Lung (tissue), 12 donors: ENCODE results near the gene TBK1. TPM values are rescaled to one million over a fixed set of nuclear protein-coding genes. Genes with fewer than 3 reads are reported as not detected.

Source experiments
- ATAC-seq: fragments of 200-7000 bp; cut with Tn5 transposase; one replicate; pipeline ENCODE4 v1.9.1; 2020; ENCODE audit warnings: moderate number of reproducible peaks; ENCODE audit not compliant: insufficient read depth, low FRiP score
- DNase-seq, 3 donors: peaks; one replicate each; pipeline ENCODE4 v3.0.0-alpha.2; 2013 to 2017
- H3K27ac ChIP-seq, 2 donors: one replicate each; pipeline ENCODE4 v1.5.1; 2013; ENCODE audit warnings: mild to moderate bottlenecking in 2 of 2, moderate library complexity in 2 of 2, control low read depth in 1 of 2, inconsistent platforms in 1 of 2, low read depth in 1 of 2, low read length in 1 of 2
- H3K27me3 ChIP-seq, 3 donors: one replicate each; pipeline ENCODE4 v1.5.1; 2013; ENCODE audit warnings: low read length in 2 of 3; ENCODE audit not compliant: control insufficient read depth in 3 of 3, insufficient read depth in 3 of 3
- H3K36me3 ChIP-seq, 4 donors: one replicate each; pipeline ENCODE4 v1.5.1; 2013; ENCODE audit warnings: low read length in 4 of 4, mild to moderate bottlenecking in 1 of 4, moderate library complexity in 1 of 4; ENCODE audit not compliant: control insufficient read depth in 4 of 4, insufficient read depth in 4 of 4
- H3K4me1 ChIP-seq, 5 donors: one replicate each; pipeline ENCODE4 v1.5.1; 2013; ENCODE audit warnings: low read length in 5 of 5, mild to moderate bottlenecking in 2 of 5, moderate library complexity in 1 of 5; ENCODE audit not compliant: control insufficient read depth in 5 of 5, insufficient read depth in 5 of 5
- H3K4me3 ChIP-seq: one replicate; pipeline ENCODE4 v1.5.1; 2013; ENCODE audit warnings: mild to moderate bottlenecking, control low read depth, moderate library complexity
- H3K9ac ChIP-seq, 2 donors: one replicate each; pipeline ENCODE4 v1.5.1; 2013; ENCODE audit warnings: low read length in 2 of 2, control low read depth in 1 of 2; ENCODE audit not compliant: insufficient read depth in 1 of 2
- H3K9me3 ChIP-seq, 4 donors: one replicate each; pipeline ENCODE4 v1.5.1; 2013; ENCODE audit warnings: low read length in 3 of 4, mild to moderate bottlenecking in 1 of 4, moderate library complexity in 1 of 4; ENCODE audit not compliant: control insufficient read depth in 4 of 4, insufficient read depth in 3 of 4
- WGBS, 2 donors: extraction: QIAGEN DNeasy Blood & Tissue Kit; methylation state at CpG; one replicate each; pipeline ENCODE4 v1.1.7; 2013; 5-methylcytosine and 5-hydroxymethylcytosine counted together
- polyA plus RNA-seq, 2 donors: library from polyadenylated mRNA; stranded (reverse); fragments of 200-250 nt; gene quantifications; one replicate each; pipeline ENCODE4 v1.2.1, GENCODE V29; 2013
- total RNA-seq, 2 donors: library from RNA; depleted of rRNA in 1 of 2; stranded (reverse); fragments of >200 nt in 1 of 2; gene quantifications; one replicate each; pipeline ENCODE4 v1.2.1, GENCODE V29; 2014 to 2021
- TF ChIP-seq, protein P1 (sequence below): IDR thresholded peaks from 2 replicates; pipeline ENCODE4 v1.5.1; 2012; ENCODE audit warnings: mild to moderate bottlenecking; ENCODE audit errors: control extremely low read depth, extremely low read depth
- donor health status: control.
- donor health status: control.
- donor health status: Bipolar disorder and iron deficiency.
- donor health status: healthy.
- donor health status: DM: yes; HTN: yes; CAD: no.

TBK1 gene
- total and polyA plus RNA-seq, 4 donors: 14.5 to 50.1 (median 18.7) TPM

DNA sequence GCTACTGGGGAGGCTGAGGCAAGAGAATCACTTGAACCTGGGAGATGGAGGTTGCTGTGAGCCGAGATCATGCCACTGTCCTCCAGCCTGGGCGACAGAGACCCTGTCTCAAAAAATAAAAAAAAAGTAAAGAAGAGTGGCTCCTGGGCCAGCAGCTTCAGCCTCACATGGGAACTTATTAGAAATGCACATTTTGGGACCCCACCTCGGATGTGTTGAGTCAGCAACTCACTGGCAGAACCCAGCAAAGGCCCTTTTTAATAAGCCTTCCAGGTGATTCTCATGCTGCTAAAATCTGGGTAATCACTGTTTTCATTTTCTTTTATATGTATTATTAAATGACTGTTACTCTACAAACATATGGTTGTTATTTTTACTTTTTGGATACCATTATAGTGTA is 41.6 kb downstream of the TBK1 start:
- TF ChIP-seq, protein P1, sequence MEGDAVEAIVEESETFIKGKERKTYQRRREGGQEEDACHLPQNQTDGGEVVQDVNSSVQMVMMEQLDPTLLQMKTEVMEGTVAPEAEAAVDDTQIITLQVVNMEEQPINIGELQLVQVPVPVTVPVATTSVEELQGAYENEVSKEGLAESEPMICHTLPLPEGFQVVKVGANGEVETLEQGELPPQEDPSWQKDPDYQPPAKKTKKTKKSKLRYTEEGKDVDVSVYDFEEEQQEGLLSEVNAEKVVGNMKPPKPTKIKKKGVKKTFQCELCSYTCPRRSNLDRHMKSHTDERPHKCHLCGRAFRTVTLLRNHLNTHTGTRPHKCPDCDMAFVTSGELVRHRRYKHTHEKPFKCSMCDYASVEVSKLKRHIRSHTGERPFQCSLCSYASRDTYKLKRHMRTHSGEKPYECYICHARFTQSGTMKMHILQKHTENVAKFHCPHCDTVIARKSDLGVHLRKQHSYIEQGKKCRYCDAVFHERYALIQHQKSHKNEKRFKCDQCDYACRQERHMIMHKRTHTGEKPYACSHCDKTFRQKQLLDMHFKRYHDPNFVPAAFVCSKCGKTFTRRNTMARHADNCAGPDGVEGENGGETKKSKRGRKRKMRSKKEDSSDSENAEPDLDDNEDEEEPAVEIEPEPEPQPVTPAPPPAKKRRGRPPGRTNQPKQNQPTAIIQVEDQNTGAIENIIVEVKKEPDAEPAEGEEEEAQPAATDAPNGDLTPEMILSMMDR: no peak
- WGBS, 2 donors: 96 to 100% methylated on average over 3 of the region's 3 CpGs
- H3K36me3 ChIP-seq: peaks cover 0 to 29% (median 23%) of the 10 kb centered on the region in 4 donors

DNA sequence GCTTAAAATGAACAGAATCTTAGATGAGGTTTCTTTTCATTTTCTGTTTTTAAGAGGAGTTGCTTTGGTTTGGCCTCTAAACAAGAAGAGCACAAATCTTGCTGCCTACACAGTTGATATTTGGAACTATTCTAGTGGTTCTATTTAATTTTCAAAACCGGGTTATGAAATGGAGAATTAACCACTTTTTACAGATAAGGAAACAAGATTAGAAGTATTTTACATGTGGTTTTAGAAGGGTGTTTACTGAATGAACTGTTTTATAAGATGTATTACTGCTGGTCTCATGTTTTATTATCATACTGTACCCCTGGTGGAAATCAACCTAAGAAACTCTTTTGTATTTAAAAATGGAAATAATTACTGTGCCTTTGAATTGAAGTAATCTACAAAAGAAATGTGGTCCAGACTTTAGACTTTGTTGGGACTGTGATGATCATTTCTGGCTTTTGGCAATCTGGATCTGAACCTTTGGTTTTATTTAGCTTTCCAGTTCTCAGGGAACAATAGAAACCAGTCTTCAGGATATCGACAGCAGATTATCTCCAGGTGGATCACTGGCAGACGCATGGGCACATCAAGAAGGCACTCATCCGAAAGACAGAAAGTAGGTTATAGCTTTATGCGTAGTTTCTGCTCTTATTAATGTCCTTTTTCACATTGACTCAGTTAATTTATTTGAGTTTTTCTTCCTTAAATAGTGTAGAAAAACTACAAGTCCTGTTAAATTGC is 43.2 kb downstream of the TBK1 start:
- no peak overlapping the region for H3K9ac ChIP-seq
- no peaks in the 10 kb centered on the region for H3K9me3 ChIP-seq
- H3K36me3 ChIP-seq: peaks cover 0 to 28% (median 20%) of the 10 kb centered on the region in 4 donors
- H3K27ac ChIP-seq: no peak overlapping the region
- no peak for ATAC-seq
- TF ChIP-seq, protein P1: no peak
- no peak for DNase-seq
- no peaks in the 10 kb centered on the region for H3K27me3 ChIP-seq
- no peak overlapping the region for H3K4me3 ChIP-seq
- WGBS, 2 donors: 72 to 74% methylated on average over 5 of the region's 5 CpGs
- no peaks in the 10 kb centered on the region for H3K4me1 ChIP-seq

More for the DNA sequence above, 41.6 kb downstream of the TBK1 start:
- Histone ChIP-seq H3K4me3 (no peak overlapping the region), H3K27ac (no peak overlapping the region), H3K27me3 (no peaks in the 10 kb centered on the region), H3K9ac (no peak overlapping the region), H3K9me3 (no peaks in the 10 kb centered on the region), H3K4me1 (no peaks in the 10 kb centered on the region)
- DNase-seq (no peak), ATAC-seq (no peak)

DNA sequence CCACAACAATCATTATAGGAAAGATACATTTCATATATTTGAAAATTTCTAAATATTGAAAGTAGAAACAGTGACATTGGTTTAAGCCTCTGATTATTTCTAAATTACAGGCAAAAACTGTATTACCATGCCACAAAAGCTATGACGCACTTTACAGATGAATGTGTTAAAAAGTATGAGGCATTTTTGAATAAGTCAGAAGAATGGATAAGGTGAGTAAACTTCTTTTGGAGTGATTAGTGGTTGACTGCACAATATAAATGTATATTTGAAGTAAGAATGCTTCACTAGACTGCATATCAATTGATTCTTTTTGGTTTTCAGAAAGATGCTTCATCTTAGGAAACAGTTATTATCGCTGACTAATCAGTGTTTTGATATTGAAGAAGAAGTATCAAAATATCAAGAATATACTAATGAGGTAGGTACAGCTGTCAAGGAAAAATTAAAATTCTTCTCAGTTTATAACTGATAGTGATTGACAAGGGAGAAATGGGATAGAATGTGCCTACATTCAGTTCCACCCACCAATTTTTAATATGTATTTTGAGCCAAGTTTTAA is 45.0 kb downstream of the TBK1 start:
- 98 to 100% methylated on average over 2 of the region's 2 CpGs for WGBS, 2 donors
- ATAC-seq (no peak), DNase-seq (no peak)
- Histone ChIP-seq H3K4me3 (no peak overlapping the region), H3K9me3 (no peaks in the 10 kb centered on the region), H3K36me3 (peaks cover 0 to 29% (median 18%) of the 10 kb centered on the region in 4 donors), H3K4me1 (no peaks in the 10 kb centered on the region), H3K27me3 (no peaks in the 10 kb centered on the region), H3K27ac (no peak overlapping the region), H3K9ac (no peak overlapping the region)
- TF ChIP-seq, protein P1: no peak
